AML-193 (cell line): ENCODE results near the gene UBE2G2.
A peak's percentile ranks its signal among the peaks of the same experiment; 100 is the strongest.

Experiments
- DNase-seq, 2 experiments: peaks; one replicate each; lab custom pipeline; 2025; lab: John Stamatoyannopoulos, UW

Gene UBE2G2

DNA sequence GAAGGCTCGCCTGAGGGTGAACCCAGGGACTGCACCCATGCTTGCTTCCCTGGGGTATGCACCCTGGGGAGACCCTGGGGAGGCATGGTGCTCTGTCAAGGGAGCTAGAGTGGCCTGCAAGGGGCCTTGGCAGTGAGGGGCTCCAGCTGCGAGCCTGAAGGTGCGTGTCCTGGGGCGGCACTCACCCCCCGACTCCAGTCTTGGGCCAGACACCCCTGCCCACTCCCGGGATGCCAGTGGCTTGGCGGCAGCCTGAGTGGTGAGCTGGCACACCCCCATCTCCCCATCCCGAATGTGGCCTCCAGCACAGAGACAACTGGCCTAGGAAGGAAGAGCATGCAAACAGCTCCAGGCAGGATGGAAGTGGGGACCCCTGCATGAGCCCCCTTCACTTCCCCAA lies 13.6 kb upstream of the UBE2G2 start:
- no peak for DNase-seq

GRCh38 chr21:44814498-44815023 lies 12.9 kb upstream of the UBE2G2 start:
- DNase-seq = no peak

- no peak for DNase-seq
These were observed 12.1 kb upstream of the UBE2G2 start for GRCh38 chr21:44813727-44814126.

DNA sequence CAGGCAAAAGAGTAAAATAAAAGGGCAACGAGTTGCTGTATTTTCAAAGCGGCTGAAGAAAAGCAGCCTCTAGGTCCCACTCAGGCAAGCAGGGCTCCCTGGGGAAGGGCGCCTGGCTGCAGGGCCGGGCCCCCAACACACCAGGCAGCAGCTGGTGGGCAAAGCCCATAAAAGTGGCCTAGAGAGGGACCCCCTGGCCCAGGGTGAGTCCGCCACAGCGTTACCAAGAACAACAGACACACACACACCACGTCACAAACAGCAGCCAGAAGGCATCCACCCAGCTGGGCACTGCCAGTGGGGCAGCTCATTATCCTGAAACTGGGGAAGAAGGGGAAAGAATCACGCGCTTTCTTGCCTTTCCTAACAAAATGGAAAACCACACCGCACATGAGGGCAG lies 11.5 kb upstream of the UBE2G2 start:
- no peak for DNase-seq

GRCh38 chr21:44812640-44813039 lies 11.0 kb upstream of the UBE2G2 start:
- DNase-seq = no peak

GRCh38 chr21:44810779-44811178 lies 9.2 kb upstream of the UBE2G2 start:
- no peak for DNase-seq

- DNase-seq = no peak
These were observed 4.2 kb upstream of the UBE2G2 start for GRCh38 chr21:44805859-44806258.

GRCh38 chr21:44805226-44805625 lies 3.6 kb upstream of the UBE2G2 start:
- DNase-seq = no peak

DNA sequence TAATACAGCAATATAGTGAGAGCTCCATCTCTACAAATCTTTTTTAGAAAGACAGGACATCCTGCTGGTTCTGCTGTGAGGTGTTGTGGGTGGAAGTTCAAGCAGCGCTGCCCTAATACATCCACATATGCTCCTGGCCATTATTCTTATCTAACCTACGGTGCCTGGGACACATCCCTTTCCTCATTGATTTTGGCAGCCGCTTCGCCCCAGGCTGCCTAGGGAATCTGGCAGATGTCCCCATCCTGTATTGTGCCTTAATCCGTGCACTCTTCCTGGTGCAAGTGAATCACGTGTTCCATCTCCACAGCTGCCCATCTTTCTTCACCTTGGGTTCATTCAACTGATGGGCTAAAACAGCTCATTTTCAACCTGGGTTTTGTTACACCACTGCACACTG lies 3.1 kb upstream of the UBE2G2 start:
- DNase-seq = no peak

DNA sequence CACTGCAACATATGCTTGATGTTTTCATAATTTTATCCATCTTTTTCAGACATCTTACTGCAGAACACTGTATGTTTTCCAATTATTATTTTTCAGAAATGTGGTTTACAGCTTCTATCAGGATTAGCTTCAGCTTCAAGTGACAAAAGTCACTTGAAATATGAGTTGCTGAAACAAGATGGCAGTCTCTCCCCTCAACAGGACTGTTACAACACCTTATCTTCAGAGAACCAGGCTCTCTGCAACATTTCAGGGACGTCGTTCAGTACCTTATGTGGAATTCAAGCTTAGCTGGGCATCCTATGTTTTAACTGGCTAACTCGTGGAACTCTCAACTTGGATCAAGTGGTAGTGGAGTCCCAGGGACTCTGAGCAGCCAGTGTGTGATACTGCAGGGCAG lies 2.0 kb upstream of the UBE2G2 start:
- DNase-seq = no peak

GRCh38 chr21:44802396-44803153 lies 955 bp upstream of the UBE2G2 start:
- DNase-seq = peak in 1 of 2 experiments; percentile 19

GRCh38 chr21:44800971-44801467 lies 601 bp downstream of the UBE2G2 start:
- DNase-seq = peak; percentile 19 to 35

DNA sequence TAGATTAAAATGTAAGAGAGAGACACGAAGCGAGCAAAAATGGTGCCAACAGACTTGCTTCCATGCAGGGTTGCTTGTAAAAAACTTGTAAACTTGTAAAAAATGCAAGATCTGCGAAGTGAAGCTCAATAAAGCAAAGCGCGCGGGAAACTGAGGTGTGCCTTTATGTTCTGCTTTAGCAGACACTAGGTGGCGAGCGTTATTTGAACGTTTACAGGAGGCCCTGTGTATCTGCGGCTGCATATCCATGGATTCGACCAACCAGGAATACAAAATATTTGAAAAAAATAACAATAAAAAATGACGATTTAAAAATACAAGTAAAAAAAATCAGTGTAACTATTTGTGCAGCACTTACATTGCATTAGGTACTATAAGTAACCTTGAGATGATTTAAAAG lies 1.5 kb downstream of the UBE2G2 start:
- DNase-seq = peak; percentile 43 to 62

DNA sequence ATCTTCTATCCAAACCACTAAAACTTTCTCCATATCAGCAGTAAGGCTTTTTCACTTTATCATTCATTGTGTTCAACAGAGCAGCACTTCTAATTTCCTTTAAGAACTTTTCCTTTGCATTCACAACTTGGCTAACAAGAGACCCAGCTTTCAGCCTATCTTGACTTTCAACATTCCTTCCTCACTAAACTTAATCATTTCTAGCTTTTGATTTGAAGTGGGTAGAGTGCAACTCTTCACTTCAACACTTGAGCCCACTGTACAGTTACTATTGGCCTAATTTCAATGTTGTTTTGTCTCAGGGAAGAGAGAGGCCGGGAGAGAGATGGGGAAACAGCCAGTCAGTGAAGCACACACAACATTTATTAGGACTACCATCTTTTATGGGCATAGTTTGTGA lies 2.0 kb downstream of the UBE2G2 start:
- no peak for DNase-seq

- DNase-seq = no peak
These were observed 3.8 kb downstream of the UBE2G2 start for GRCh38 chr21:44797775-44798174.

DNA sequence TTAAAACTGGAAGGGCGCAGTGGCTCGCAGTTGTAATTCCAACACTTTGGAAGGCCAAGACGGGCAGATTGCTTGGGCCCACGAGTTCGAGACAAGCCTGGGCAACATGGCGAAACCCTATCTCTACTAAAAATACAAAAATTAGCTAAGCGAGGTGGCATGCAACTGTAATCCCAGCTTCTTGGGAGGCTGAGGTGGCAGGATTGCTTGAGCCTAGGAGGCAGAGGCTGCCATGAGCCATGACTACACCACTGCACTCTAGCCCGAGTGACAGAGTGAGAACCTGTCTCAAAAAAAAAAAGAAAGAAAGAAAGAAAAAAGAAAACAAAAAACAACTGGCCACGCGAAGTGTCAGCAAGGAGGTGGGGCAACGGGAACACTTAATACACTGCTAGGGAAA lies 6.3 kb downstream of the UBE2G2 start:
- no peak for DNase-seq

GRCh38 chr21:44793592-44794374 lies 7.8 kb downstream of the UBE2G2 start:
- DNase-seq = no peak

DNA sequence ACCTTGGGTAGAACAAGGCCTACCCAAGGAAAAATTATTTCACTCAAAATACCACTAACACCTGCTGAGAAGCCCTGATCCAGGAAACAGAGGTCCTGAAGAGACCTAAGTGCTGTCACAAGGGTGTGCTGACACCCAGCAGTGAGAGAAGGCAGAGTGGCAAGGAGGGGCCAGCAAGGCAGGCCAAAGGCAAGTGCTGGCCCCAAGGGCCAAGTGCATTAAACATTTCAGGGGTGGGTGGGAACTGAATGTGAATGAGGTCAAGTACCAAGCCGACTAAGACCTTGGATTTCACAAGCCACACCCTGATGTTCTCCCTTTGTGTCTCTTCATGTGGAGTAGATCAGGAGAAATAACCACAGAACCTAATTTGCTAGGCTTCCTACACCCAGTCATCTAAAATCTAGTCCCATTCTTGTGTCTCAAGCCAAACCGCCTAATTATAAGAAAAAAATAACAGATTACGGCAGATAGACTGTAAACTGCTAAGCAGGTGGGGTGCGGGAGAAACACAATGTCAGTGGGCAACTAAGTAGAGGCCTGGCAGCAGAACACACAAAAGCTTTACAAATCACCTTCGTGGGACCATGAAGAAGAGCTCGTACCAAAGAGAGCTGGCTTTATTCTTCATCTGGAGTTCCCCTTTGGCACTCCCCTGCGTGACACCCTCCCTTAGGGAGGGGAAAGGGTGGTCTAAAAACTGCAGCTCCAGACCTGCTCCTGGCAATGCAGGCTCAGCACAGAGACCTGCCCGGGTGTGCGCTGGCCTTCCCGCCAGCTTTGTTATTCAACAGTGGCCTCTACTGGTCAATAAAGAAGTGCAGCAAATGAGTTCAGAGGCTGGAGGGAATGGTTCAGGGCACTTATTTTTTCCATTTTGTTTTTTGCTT lies 8.7 kb downstream of the UBE2G2 start:
- peak; percentile 45 to 61 for DNase-seq

DNA sequence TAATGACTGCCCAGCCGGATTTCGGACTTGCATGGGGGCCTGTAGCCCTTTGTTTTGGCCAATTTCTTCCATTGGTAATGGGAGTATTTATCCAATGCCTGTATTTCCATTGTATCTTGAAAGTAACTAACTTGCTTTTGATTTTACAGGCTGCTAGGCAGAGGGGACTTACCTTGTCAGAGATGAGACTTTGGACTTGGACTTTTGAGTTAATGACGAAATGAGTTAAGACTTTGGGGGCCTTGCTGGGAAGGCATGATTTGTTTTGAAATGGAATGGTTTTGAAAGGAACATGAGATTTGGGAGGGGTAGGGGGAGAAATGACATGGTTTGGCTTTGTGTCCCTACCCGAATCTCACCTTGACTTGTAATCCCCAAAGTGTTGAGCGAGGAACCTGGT lies 9.6 kb downstream of the UBE2G2 start:
- DNase-seq = no peak

- DNase-seq = no peak
These were observed 10.4 kb downstream of the UBE2G2 start for GRCh38 chr21:44791246-44791645.

DNA sequence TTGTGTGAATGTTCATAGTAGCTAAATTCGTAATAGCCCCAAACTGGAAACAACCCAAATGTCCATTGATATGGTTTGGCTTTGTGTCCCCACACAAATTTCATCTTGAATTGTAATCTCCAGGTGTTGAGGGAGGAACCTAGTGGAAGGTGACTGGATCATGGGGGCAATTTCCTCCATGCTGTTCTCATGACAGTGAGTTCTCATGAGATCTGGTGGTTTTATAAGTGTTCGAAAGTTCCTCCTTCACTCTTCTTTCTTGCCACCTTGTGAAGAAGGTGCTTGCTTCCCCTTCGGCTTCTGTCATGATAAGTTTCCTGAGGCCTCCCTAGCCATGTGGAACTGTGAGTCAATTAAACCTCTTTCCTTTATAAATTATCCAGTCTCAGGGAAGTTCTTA lies 11.3 kb downstream of the UBE2G2 start:
- DNase-seq = no peak

GRCh38 chr21:44789880-44790279 lies 11.7 kb downstream of the UBE2G2 start:
- DNase-seq = no peak
